ENCODE data around the gene ITPA. TPM values are rescaled to one million over a fixed set of nuclear protein-coding genes. Genes with fewer than 3 reads are reported as not detected.

ITPA gene
- total and polyA plus RNA-seq, 2 of the 8 experiments (the other 6 are each of a cell fraction or from before 2014, with no cell fraction given): 88.2 to 94.0 TPM

DNA sequence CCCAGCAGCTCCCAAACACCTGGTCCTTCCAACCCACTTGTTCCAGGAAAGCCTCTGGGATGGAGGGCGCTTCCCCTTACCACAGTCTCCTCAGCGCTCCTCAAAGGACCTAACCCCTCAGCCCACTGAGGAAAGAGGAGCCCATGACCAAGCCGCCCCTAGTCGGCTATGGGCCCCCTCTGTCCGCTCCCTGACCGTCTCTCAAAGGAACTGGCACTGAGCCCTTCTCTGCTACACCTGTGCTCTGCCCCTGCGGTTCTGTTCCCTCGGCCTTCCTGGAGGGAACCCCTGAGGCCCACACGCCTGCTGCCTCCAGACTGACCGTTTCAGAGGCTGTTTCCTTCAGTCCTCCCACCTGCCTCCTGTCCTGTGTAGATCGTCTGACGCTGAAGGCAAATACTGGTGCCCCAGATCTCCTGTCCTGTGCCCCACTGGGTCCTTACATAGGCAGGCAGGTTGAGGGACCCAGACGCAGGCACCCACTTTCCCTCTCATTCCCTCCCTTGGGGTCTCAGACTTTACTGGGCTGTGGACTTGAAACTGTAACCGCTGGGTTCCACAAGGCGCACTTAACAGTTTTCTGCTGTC is 31.6 kb downstream of the ITPA start (continued):
- TF ChIP-seq KDM4A (IDR thresholded peaks at IDR 0.05; ENCODE audit: low read depth, low read length, severe bottlenecking): no peak
- no peak for TF ChIP-seq PHF8 (conservative IDR thresholded peaks at IDR 0.05; ENCODE audit: low read depth, low read length)
- TF ChIP-seq, protein P1, sequence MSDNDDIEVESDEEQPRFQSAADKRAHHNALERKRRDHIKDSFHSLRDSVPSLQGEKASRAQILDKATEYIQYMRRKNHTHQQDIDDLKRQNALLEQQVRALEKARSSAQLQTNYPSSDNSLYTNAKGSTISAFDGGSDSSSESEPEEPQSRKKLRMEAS (IDR thresholded peaks at IDR 0.05): no peak
- no peak for TF ChIP-seq HDAC6 (IDR thresholded peaks at IDR 0.05; ENCODE audit: low read depth, low read length)
